T-cell (primary cell): ENCODE data around the gene MBD5. TPM values are rescaled to one million over a fixed set of nuclear protein-coding genes. Genes with fewer than 3 reads are reported as not detected.

ENCODE experiments used
- ATAC-seq, 4 experiments: fragments of 200-7000 bp in 3 of 4; fragments of 150-1000 bp in 1 of 4; cut with Tn5 transposase; replicated peaks in 1 of 4; 1 replicate in 3 of 4; 2 replicates in 1 of 4; pipeline ENCODE4 v1.10.0; 2021; ENCODE audit warnings: moderate library complexity in 3 of 4, mild to moderate bottlenecking in 2 of 4, moderate number of reproducible peaks in 1 of 4
- CTCF ChIA-PET, 2 donors: fragments of 300-600 bp; sonication (Branson Sonifier 250); formaldehyde crosslinking; loops; one replicate each; lab custom pipeline; 2022; ENCODE audit warnings: antibody characterized with exemption in 2 of 2; lab: Charles Lee
- POLR2A ChIA-PET, 2 donors: fragments of 300-600 bp; sonication (Branson Sonifier 250); formaldehyde crosslinking; loops; one replicate each; lab custom pipeline; 2022; ENCODE audit warnings: antibody characterized with exemption in 2 of 2; lab: Charles Lee
- DNase-seq, 35 experiments: peaks; one replicate each; pipeline versions ENCODE4 v3.0.0 to v3.0.0-alpha.2; 2013 to 2023
- H3K27ac ChIP-seq: one replicate; pipeline ENCODE4 v1.5.1; 2013; ENCODE audit warnings: low read length
- H3K27me3 ChIP-seq, 2 experiments: replicated peaks in 1 of 2; 1 replicate in 1 of 2; 2 replicates in 1 of 2; pipeline versions ENCODE4 v1.6.1 to v1.7.0; 2013; ENCODE audit warnings: low read length in 1 of 2, mixed read lengths in 1 of 2; ENCODE audit not compliant: control insufficient read depth in 2 of 2, insufficient read depth in 2 of 2; ENCODE audit errors: extremely low read depth in 1 of 2
- H3K36me3 ChIP-seq, 2 donors: 1 replicate in 1 of 2; 2 replicates in 1 of 2; pipeline versions ENCODE4 v1.6.1 to v1.7.0; 2013; ENCODE audit warnings: low read length in 1 of 2; ENCODE audit not compliant: control insufficient read depth in 2 of 2, insufficient read depth in 1 of 2; ENCODE audit errors: extremely low read depth in 1 of 2
- H3K4me1 ChIP-seq, 2 experiments: 1 replicate in 1 of 2; 2 replicates in 1 of 2; pipeline versions ENCODE4 v1.6.1 to v1.7.0; 2013; ENCODE audit warnings: low read length in 2 of 2, mixed read lengths in 1 of 2; ENCODE audit not compliant: insufficient read depth in 2 of 2, control insufficient read depth in 1 of 2; ENCODE audit errors: extremely low read depth in 1 of 2
- H3K4me3 ChIP-seq, 2 donors: 1 replicate in 1 of 2; 2 replicates in 1 of 2; pipeline versions ENCODE4 v1.5.1 to v1.7.0; 2013; ENCODE audit warnings: mild to moderate bottlenecking in 2 of 2, low read length in 1 of 2, moderate library complexity in 1 of 2; ENCODE audit not compliant: control insufficient read depth in 1 of 2; ENCODE audit errors: extremely low read depth in 1 of 2
- H3K9me3 ChIP-seq: 2 replicates; pipeline ENCODE4 v1.7.0; 2013
- H3K27ac Mint-ChIP-seq, 2 donors: one replicate each; pipeline ENCODE4 v1.8.0; 2020 to 2021; ENCODE audit warnings: mild to moderate bottlenecking in 2 of 2, mixed read lengths in 2 of 2
- H3K27me3 Mint-ChIP-seq, 2 donors: one replicate each; pipeline ENCODE4 v1.8.0; 2021 to 2022; ENCODE audit warnings: mixed read lengths in 2 of 2
- H3K36me3 Mint-ChIP-seq: one replicate; pipeline ENCODE4 v1.8.0; 2021; ENCODE audit warnings: mixed read lengths
- H3K4me1 Mint-ChIP-seq, 3 donors: one replicate each; pipeline ENCODE4 v1.8.0; 2020 to 2022; ENCODE audit warnings: mixed read lengths in 3 of 3, mild to moderate bottlenecking in 1 of 3
- H3K4me3 Mint-ChIP-seq, 3 donors: one replicate each; pipeline ENCODE4 v1.8.0; 2020 to 2022; ENCODE audit warnings: mild to moderate bottlenecking in 3 of 3, mixed read lengths in 3 of 3, moderate library complexity in 3 of 3
- H3K9me3 Mint-ChIP-seq, 3 donors: one replicate each; pipeline ENCODE4 v1.8.0; 2020 to 2022; ENCODE audit warnings: mixed read lengths in 3 of 3
- WGBS: methylation state at CpG from one replicate; pipeline ENCODE4 v1.1.5; 2013; ENCODE audit warnings: missing lambda C conversion rate; ENCODE audit not compliant: insufficient coverage; 5-methylcytosine and 5-hydroxymethylcytosine counted together
- total RNA-seq, 35 experiments: library from RNA in 6 of 35; stranded (reverse) in 6 of 35; fragments of 120-200 nt in 1 of 35; gene quantifications; one replicate each; pipeline versions ENCODE4 v1.2.1 to v1.2.4 and lab custom pipeline; 2013 to 2026

Gene MBD5
- total RNA-seq = 10 to 100 TPM; 34.6 to 81.9 (median 45.6) TPM
- total RNA-seq (2013) = 49.9 TPM
- total RNA-seq (lab: John Stamatoyannopoulos, UW) = 7.4 to 68.3 (median 37.9) reads per million in 29 experiments

- peaks cover 68 to 70% (median 70%) of the 10 kb centered on the region in 3 donors for H3K4me1 Mint-ChIP-seq
- CTCF ChIA-PET = interaction anchor here (0.5 to 2.4 kb wide), 16 partner anchors 8 to 625 kb away, joined by 3 to 18 read pairs (median 4); partner anchors contain the start of gene ACVR2A (in 1 of the 2)
- peak within 1 kb of the TSS; percentile 96 to 99 (median 99) for H3K4me3 Mint-ChIP-seq
- H3K9me3 ChIP-seq = no peaks in the 10 kb centered on the region
- H3K4me1 ChIP-seq = peaks cover 16 to 27% of the 10 kb centered on the region in 2 experiments
- peak within 1 kb of the TSS; percentile 96 to 98 for H3K27ac Mint-ChIP-seq
- ATAC-seq (peak; percentile 47 to 56 (median 52)), DNase-seq (peak in 32 of 35 experiments; percentile 22 to 80 (median 64))
- peak within 1 kb of the TSS; percentile 96 for H3K27ac ChIP-seq
- no peaks in the 10 kb centered on the region for H3K27me3 ChIP-seq
- no peaks in the 10 kb centered on the region for H3K9me3 Mint-ChIP-seq
- H3K4me3 ChIP-seq = peak within 1 kb of the TSS; percentile 83 to 95
- H3K27me3 Mint-ChIP-seq = no peaks in the 10 kb centered on the region
- peaks cover 2% of the 10 kb centered on the region for H3K36me3 Mint-ChIP-seq
- 0% methylated on average over 1 of the region's 11 CpGs for WGBS
- no peaks in the 10 kb centered on the region for H3K36me3 ChIP-seq
- POLR2A ChIA-PET = interaction anchor here (0.5 to 1.8 kb wide), 17 partner anchors 8 to 1566 kb away, joined by 3 to 13 read pairs (median 5); no protein-coding TSS in a partner anchor
Observed at GRCh38 chr2:148021059-148021861, at the start of gene MBD5. Gene MBD5 (plus strand): TSS chr2:148021091.

DNA sequence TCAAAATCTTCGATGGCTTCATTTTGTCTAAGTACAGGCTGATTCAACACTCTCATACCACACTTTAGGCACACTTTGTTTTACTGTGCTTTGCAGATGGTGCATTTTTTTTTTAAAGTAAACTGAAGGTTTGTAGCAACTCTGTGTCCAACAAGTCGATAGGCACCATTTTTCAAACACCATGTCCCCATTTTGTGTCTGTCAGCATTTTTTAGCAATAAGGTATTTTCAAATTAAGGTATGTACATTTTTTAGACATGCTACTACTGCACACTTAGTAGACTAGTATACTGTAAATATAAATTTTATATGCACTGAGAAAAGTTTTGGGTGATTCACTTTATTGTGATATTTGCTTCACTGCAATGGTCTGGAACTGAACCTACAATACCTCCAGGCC lies 44.8 kb upstream of the MBD5 start:
- DNase-seq = no peak
- WGBS = no CpG with 5 or more reads among the region's 2 CpGs
- Mint-ChIP-seq H3K36me3 (peaks cover 44% of the 10 kb centered on the region), H3K27ac (no peak overlapping the region), H3K27me3 (no peaks in the 10 kb centered on the region), H3K9me3 (peaks cover 4 to 13% (median 8%) of the 10 kb centered on the region in 3 donors), H3K4me1 (peaks cover 20 to 36% (median 20%) of the 10 kb centered on the region in 3 donors), H3K4me3 (no peak overlapping the region)
- peaks cover 0 to 5% of the 10 kb centered on the region in 2 experiments for H3K4me1 ChIP-seq
- ChIA-PET POLR2A (no interaction called here), CTCF (no interaction called here)
- H3K36me3 ChIP-seq = peaks cover 0 to 8% of the 10 kb centered on the region in 2 donors
- no peak overlapping the region for H3K4me3 ChIP-seq
- no peaks in the 10 kb centered on the region for H3K9me3 ChIP-seq
- H3K27me3 ChIP-seq = no peaks in the 10 kb centered on the region
- no peak for ATAC-seq
- no peak overlapping the region for H3K27ac ChIP-seq

- DNase-seq = no peak
- Histone ChIP-seq H3K9me3 (no peaks in the 10 kb centered on the region), H3K36me3 (peaks cover 0 to 5% of the 10 kb centered on the region in 2 donors), H3K27me3 (no peaks in the 10 kb centered on the region), H3K27ac (no peak overlapping the region), H3K4me3 (no peak overlapping the region), H3K4me1 (peaks cover 0 to 5% of the 10 kb centered on the region in 2 experiments)
- H3K27ac Mint-ChIP-seq = no peak overlapping the region
- ATAC-seq = no peak
- WGBS = 100% methylated on average over 2 of the region's 3 CpGs
- H3K4me3 Mint-ChIP-seq = no peak overlapping the region
- POLR2A ChIA-PET = no interaction called here
- H3K4me1 Mint-ChIP-seq = peaks cover 28 to 44% (median 28%) of the 10 kb centered on the region in 3 donors
- CTCF ChIA-PET = no interaction called here
- H3K9me3 Mint-ChIP-seq = peaks cover 4 to 13% (median 8%) of the 10 kb centered on the region in 3 donors
- peaks cover 37% of the 10 kb centered on the region for H3K36me3 Mint-ChIP-seq
- no peaks in the 10 kb centered on the region for H3K27me3 Mint-ChIP-seq
Observed at GRCh38 chr2:147977679-147978078, 43.2 kb upstream of the MBD5 start.

DNA sequence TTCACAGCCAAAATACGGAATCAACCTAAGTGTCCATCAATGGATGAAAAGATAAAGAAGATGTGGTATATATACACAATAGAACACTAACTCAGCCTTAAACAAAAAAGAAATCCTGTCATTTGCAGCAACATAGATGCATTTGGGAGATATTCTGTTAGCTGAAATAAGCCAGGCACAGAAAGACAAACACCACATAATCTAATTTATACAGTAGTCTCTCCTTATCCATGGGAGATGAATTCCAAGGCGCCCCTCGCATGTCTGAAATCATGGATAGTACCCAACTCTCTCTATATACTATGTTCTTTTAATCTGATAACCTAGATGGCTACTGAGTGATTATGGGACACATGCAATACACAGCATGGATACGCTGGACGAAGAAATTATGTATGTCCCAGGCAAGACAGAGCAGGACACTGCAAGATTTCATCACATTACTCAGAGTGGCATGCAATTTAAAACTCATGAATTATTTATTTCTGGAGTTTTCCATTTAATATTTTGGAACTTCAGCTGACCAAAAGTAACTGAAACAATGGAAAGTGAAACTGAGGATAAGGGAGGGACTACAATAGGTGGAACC lies 39.9 kb upstream of the MBD5 start:
- Mint-ChIP-seq H3K9me3 (peaks cover 4 to 13% (median 8%) of the 10 kb centered on the region in 3 donors), H3K27me3 (no peaks in the 10 kb centered on the region), H3K4me3 (no peak overlapping the region), H3K4me1 (peaks cover 51 to 71% (median 57%) of the 10 kb centered on the region in 3 donors), H3K27ac (no peak overlapping the region), H3K36me3 (peaks cover 35% of the 10 kb centered on the region)
- H3K27me3 ChIP-seq = no peaks in the 10 kb centered on the region
- ChIA-PET POLR2A (no interaction called here), CTCF (no interaction called here)
- H3K4me1 ChIP-seq = peaks cover 2 to 5% of the 10 kb centered on the region in 2 experiments
- no peak overlapping the region for H3K27ac ChIP-seq
- H3K9me3 ChIP-seq = no peaks in the 10 kb centered on the region
- DNase-seq = no peak
- no peak for ATAC-seq
- no peaks in the 10 kb centered on the region for H3K36me3 ChIP-seq
- no CpG with 5 or more reads among the region's 5 CpGs for WGBS
- no peak overlapping the region for H3K4me3 ChIP-seq

DNA sequence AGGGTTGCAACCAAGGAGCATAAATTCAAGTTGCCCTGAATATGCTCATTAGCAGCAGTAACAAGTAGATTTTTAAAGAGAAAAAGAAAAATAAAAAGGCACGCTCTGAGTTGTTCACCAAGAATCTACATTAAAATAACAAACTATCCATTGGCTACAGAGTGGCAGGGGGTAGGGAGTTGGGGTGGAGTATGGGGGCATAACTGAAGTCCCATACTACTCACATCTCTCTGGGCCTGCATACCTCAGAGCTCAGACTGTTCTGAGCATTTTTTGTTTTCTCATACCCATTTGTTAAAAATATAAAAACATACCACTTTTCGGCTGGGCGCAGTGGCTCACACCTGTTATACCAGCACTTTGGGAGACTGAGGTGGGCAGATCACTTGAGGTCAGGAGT lies 31.8 kb upstream of the MBD5 start:
- Mint-ChIP-seq H3K27me3 (no peaks in the 10 kb centered on the region), H3K4me1 (peaks cover 26 to 40% (median 33%) of the 10 kb centered on the region in 3 donors), H3K27ac (no peak overlapping the region), H3K36me3 (peaks cover 1% of the 10 kb centered on the region), H3K4me3 (no peak overlapping the region), H3K9me3 (no peaks in the 10 kb centered on the region)
- Histone ChIP-seq H3K4me3 (no peak overlapping the region), H3K27me3 (no peaks in the 10 kb centered on the region), H3K9me3 (no peaks in the 10 kb centered on the region), H3K4me1 (no peaks in the 10 kb centered on the region), H3K36me3 (no peaks in the 10 kb centered on the region), H3K27ac (no peak overlapping the region)
- no CpG with 5 or more reads among the region's 3 CpGs for WGBS
- no peak for DNase-seq
- ChIA-PET POLR2A (interaction anchor here in 1 of 2 donors (1.0 kb wide), 1 partner anchor 563 kb away, joined by 5 read pairs; no protein-coding TSS in a partner anchor), CTCF (interaction anchor here (0.6 to 3.8 kb wide), 14 partner anchors 31 to 1002 kb away, joined by 3 to 53 read pairs (median 6); partner anchors contain the start of genes MBD5 (in 1 of the 2) and ORC4 (in 1 of the 2))
- ATAC-seq = no peak

- ChIA-PET POLR2A (no interaction called here), CTCF (interaction anchor here (0.6 to 3.8 kb wide), 26 partner anchors 9 to 1027 kb away, joined by 3 to 53 read pairs (median 4); partner anchors contain the start of genes MBD5 (in 2 of the 2) and ORC4 (in 2 of the 2))
- H3K4me1 Mint-ChIP-seq = peaks cover 20 to 40% (median 30%) of the 10 kb centered on the region in 3 donors
- peak; percentile 61 to 80 (median 66) for ATAC-seq
- H3K27ac ChIP-seq = no peak overlapping the region
- H3K27me3 Mint-ChIP-seq = no peaks in the 10 kb centered on the region
- H3K36me3 Mint-ChIP-seq = peaks cover 6% of the 10 kb centered on the region
- WGBS = 100% methylated on average over 1 of the region's 4 CpGs
- no peaks in the 10 kb centered on the region for H3K9me3 Mint-ChIP-seq
- no peak overlapping the region for H3K4me3 ChIP-seq
- H3K27me3 ChIP-seq = no peaks in the 10 kb centered on the region
- peak in 24 of 35 experiments; percentile 2 to 70 (median 19) for DNase-seq
- H3K9me3 ChIP-seq = no peaks in the 10 kb centered on the region
- no peak overlapping the region for H3K4me3 Mint-ChIP-seq
- no peaks in the 10 kb centered on the region for H3K4me1 ChIP-seq
- no peak overlapping the region for H3K27ac Mint-ChIP-seq
- no peaks in the 10 kb centered on the region for H3K36me3 ChIP-seq
Observed at GRCh38 chr2:147989809-147990403, 31.0 kb upstream of the MBD5 start.
